ENCODE measurements around the gene MAP2.

GRCh38 chr2:209499069-209499468, 75.2 kb downstream of the MAP2 start:
- no peak for TF ChIP-seq CTCF (conservative IDR thresholded peaks at IDR 0.05; ENCODE audit: low read length)
- TF ChIP-seq EZH2phosphoT487 (IDR thresholded peaks at IDR 0.05; ENCODE audit: borderline replicate concordance, low read depth, low read length), result no peak

Measured in OCI-LY7 (cell line).